Nephron progenitor cell (in vitro differentiated cells): ENCODE data around the gene KRT1.

Experiments used
- DNase-seq: peaks from one replicate; pipeline ENCODE4 v3.0.0; 2021
- H3K27ac Mint-ChIP-seq: 2 replicates; pipeline ENCODE4 v1.8.0; 2021; ENCODE audit warnings: mild to moderate bottlenecking, moderate library complexity, mixed read lengths
- H3K27me3 Mint-ChIP-seq: 2 replicates; pipeline ENCODE4 v1.8.0; 2021; ENCODE audit warnings: mild to moderate bottlenecking, low read depth, mixed read lengths; ENCODE audit not compliant: poor library complexity
- H3K36me3 Mint-ChIP-seq: 2 replicates; pipeline ENCODE4 v1.8.0; 2021; ENCODE audit warnings: low read depth, mixed read lengths
- H3K4me1 Mint-ChIP-seq: 2 replicates; pipeline ENCODE4 v1.8.0; 2021; ENCODE audit warnings: mixed read lengths
- H3K4me3 Mint-ChIP-seq: 2 replicates; pipeline ENCODE4 v1.8.0; 2021; ENCODE audit warnings: mild to moderate bottlenecking, moderate library complexity, mixed read lengths
- H3K9me3 Mint-ChIP-seq: 2 replicates; pipeline ENCODE4 v1.8.0; 2021; ENCODE audit warnings: mild to moderate bottlenecking, moderate library complexity, mixed read lengths
- TF ChIP-seq, protein P1 (sequence below): fragments of 200-600 bp; sonication (generic); IDR thresholded peaks from 2 replicates; pipeline ENCODE4 v1.5.0; 2021; ENCODE audit warnings: antibody characterized with exemption

KRT1 gene

DNA sequence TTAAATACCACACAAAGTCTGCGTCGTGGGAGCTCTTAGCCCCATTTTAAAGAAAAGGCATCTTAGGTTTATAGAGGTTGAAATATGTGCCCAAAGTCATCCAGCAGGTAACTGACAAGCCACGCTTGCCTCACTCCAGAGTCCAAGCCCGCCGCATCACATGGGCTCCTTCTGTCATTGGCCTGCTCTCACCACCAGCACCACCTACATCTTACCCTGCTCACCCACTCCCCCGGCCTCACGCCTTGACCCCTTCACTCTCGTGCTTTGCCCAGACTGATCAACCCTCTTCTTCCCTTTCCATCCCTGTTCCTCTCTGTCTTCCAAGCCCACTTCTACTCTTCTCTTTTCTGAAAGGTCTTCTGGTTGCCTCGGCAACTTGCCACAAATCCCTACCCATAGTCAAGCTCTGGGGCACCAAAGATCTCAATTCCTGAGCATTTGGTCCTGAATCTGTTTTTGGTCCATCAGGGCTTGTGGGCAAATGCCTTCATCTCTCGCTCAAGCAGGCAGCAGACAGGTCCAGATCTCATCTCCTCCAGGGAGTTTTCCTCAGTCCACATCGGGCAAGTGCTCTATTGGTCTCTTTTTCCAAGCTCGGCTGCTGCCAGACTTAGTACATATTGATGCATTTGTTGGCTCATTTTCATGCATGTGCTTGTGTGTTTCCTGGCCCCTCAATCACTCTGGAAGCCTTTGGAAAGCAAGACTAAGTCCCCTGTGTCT lies 3.5 kb upstream of the KRT1 start:
- Mint-ChIP-seq H3K9me3 (no peaks in the 10 kb centered on the region), H3K36me3 (no peaks in the 10 kb centered on the region), H3K27ac (no peak overlapping the region), H3K4me1 (no peaks in the 10 kb centered on the region), H3K4me3 (no peak overlapping the region), H3K27me3 (peaks cover 49% of the 10 kb centered on the region)
- TF ChIP-seq, protein P1, sequence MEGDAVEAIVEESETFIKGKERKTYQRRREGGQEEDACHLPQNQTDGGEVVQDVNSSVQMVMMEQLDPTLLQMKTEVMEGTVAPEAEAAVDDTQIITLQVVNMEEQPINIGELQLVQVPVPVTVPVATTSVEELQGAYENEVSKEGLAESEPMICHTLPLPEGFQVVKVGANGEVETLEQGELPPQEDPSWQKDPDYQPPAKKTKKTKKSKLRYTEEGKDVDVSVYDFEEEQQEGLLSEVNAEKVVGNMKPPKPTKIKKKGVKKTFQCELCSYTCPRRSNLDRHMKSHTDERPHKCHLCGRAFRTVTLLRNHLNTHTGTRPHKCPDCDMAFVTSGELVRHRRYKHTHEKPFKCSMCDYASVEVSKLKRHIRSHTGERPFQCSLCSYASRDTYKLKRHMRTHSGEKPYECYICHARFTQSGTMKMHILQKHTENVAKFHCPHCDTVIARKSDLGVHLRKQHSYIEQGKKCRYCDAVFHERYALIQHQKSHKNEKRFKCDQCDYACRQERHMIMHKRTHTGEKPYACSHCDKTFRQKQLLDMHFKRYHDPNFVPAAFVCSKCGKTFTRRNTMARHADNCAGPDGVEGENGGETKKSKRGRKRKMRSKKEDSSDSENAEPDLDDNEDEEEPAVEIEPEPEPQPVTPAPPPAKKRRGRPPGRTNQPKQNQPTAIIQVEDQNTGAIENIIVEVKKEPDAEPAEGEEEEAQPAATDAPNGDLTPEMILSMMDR, result no peak
- no peak for DNase-seq

DNA sequence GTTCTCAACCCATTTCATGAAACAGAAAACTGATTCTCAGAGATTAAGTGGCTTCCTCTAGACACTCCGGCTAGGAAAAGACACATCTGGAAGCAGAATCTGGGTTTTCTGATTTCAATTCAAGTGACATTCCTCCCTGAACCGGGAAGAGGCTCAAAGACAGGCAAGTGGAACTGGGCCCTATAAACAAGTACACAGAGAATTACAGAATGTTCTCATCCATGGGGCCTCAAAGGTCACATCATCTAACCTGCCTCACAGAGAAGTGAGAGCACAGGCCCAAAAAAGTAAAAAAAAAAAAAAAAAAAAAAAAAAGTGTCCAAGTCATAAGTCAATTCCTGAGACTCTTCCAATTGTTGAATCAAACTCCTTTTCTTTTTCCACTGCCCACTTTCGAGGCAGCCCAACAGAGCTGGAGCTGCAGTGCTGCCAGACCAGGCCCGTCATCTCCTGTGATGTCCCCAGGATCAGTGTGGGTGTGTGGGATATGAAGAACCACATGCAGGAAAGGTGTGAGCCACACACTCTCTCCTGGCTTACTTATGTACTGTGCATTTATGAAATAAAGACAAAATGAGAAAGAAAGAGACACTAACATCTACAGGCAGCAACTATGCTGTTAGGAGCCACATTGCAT lies 2.8 kb upstream of the KRT1 start:
- H3K27me3 Mint-ChIP-seq, result peaks cover 49% of the 10 kb centered on the region
- H3K36me3 Mint-ChIP-seq, result no peaks in the 10 kb centered on the region

GRCh38 chr12:52682381-52682660 lies 2.1 kb upstream of the KRT1 start:
- Mint-ChIP-seq H3K4me3 (no peak overlapping the region), H3K27me3 (peaks cover 50% of the 10 kb centered on the region), H3K36me3 (no peaks in the 10 kb centered on the region), H3K27ac (no peak overlapping the region), H3K9me3 (no peaks in the 10 kb centered on the region), H3K4me1 (no peaks in the 10 kb centered on the region)
- DNase-seq, result no peak
- TF ChIP-seq, protein P1, result no peak

More for the DNA sequence above, 2.8 kb upstream of the KRT1 start:
- no peak overlapping the region for H3K27ac Mint-ChIP-seq
- TF ChIP-seq, protein P1, result no peak
- H3K4me3 Mint-ChIP-seq, result no peak overlapping the region
- DNase-seq, result no peak
- H3K9me3 Mint-ChIP-seq, result no peaks in the 10 kb centered on the region
- no peaks in the 10 kb centered on the region for H3K4me1 Mint-ChIP-seq

- no peak for DNase-seq
- TF ChIP-seq, protein P1, result no peak
- Mint-ChIP-seq H3K4me1 (no peaks in the 10 kb centered on the region), H3K4me3 (no peak overlapping the region), H3K27me3 (peaks cover 46% of the 10 kb centered on the region), H3K36me3 (no peaks in the 10 kb centered on the region), H3K27ac (no peak overlapping the region), H3K9me3 (no peaks in the 10 kb centered on the region)
Observed at GRCh38 chr12:52681526-52682380, 1.5 kb upstream of the KRT1 start.

DNA sequence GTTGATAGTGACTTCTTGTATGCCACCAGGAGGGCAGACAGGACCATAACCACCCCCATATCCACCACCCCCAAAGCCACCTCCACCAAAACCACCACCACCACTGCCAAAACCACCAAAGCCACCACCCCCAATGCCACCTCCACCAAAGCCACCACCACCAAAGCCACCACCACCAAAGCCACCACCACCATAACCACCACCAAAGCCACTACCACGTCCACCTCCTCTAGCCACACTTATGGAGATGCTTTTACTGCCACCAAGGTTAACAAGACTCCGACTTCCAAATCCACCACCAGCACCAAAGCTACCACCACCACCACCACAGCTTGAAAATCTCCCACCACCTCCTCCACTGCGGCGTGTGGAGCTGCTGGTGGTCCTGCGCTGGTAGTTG lies 332 bp downstream of the KRT1 start:
- Mint-ChIP-seq H3K4me3 (no peak overlapping the region), H3K27ac (no peak overlapping the region)

More for the DNA sequence above, 332 bp downstream of the KRT1 start:
- H3K9me3 Mint-ChIP-seq, result no peaks in the 10 kb centered on the region
- no peaks in the 10 kb centered on the region for H3K36me3 Mint-ChIP-seq
- peaks cover 40% of the 10 kb centered on the region for H3K27me3 Mint-ChIP-seq
- DNase-seq, result no peak
- no peaks in the 10 kb centered on the region for H3K4me1 Mint-ChIP-seq
- TF ChIP-seq, protein P1, result no peak
